ENCODE results near the gene KMT2E. TPM values are rescaled to one million over a fixed set of nuclear protein-coding genes. Genes with fewer than 3 reads are reported as not detected.

KMT2E gene
- total RNA-seq, 1 experiment from 2014 or later: 52.3 TPM

DNA sequence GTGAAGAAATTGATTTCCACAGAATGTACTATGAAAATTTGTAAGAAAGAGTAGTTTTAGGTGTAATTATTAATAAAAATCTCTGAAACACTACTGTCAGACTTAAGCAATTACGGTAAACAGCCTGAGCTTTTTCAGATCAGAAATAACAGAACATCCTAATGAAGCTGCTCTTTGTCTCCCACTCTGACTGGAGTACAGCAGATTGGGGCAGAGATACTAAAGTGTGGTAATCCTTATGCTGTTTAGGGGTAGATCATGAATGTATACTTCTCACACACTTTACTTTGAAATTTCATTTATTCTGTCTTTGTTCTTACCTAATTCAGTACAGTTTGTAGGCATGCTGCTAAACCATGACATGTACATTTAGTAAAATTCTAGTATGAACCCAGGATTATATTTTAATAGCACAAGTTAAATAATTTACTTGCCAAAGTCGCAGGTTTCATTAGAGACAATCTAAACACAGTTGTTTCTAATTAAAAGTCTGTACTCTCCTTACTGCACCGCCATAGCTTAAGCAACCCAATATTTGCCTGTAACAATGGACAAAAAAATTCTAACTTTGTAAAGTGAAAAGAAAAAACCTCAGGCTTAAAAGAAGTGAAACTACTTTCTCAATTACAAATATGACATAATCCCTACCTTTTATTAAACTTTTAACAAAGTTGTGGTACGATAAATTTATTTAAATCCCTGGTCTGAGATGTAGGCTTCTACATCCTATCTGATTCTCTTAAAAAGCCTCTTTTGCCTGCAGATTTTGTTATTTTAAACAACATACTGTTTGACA, 88.8 kb downstream of the KMT2E start:
- peaks cover 59% of the 10 kb centered on the region for H3K36me3 Mint-ChIP-seq
- DNase-seq (ENCODE audit: low spot score) (no peak), ATAC-seq (no peak)
- no peaks in the 10 kb centered on the region for H3K9me3 Mint-ChIP-seq
- TF ChIP-seq NFE2L1 (CRISPR knock-in tag; IDR thresholded peaks at IDR 0.05) (no peak), SP1 (CRISPR knock-in tag; conservative IDR thresholded peaks at IDR 0.05) (no peak)
- TF ChIP-seq, protein P1, sequence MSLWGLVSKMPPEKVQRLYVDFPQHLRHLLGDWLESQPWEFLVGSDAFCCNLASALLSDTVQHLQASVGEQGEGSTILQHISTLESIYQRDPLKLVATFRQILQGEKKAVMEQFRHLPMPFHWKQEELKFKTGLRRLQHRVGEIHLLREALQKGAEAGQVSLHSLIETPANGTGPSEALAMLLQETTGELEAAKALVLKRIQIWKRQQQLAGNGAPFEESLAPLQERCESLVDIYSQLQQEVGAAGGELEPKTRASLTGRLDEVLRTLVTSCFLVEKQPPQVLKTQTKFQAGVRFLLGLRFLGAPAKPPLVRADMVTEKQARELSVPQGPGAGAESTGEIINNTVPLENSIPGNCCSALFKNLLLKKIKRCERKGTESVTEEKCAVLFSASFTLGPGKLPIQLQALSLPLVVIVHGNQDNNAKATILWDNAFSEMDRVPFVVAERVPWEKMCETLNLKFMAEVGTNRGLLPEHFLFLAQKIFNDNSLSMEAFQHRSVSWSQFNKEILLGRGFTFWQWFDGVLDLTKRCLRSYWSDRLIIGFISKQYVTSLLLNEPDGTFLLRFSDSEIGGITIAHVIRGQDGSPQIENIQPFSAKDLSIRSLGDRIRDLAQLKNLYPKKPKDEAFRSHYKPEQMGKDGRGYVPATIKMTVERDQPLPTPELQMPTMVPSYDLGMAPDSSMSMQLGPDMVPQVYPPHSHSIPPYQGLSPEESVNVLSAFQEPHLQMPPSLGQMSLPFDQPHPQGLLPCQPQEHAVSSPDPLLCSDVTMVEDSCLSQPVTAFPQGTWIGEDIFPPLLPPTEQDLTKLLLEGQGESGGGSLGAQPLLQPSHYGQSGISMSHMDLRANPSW (CRISPR knock-in tag; conservative IDR thresholded peaks at IDR 0.05; ENCODE audit: low read depth): no peak
- no peak overlapping the region for H3K27ac Mint-ChIP-seq
- 0 out of 2 replicates have a peak, but pooled peaks cover 2% of the 10 kb centered on the region for H3K4me1 Mint-ChIP-seq
- no peaks in the 10 kb centered on the region for H3K27me3 Mint-ChIP-seq (ENCODE audit: low read depth)
- H3K4me3 Mint-ChIP-seq: no peak overlapping the region
- ChIA-PET POLR2A (no interaction called here), CTCF (no interaction called here)

- Mint-ChIP-seq H3K4me3 (no peak overlapping the region), H3K36me3 (peaks cover 72% of the 10 kb centered on the region), H3K27me3 (ENCODE audit: low read depth) (no peaks in the 10 kb centered on the region), H3K27ac (no peak overlapping the region), H3K4me1 (0 out of 2 replicates have a peak, but pooled peaks cover 2% of the 10 kb centered on the region), H3K9me3 (no peaks in the 10 kb centered on the region)
- no peak for DNase-seq (ENCODE audit: low spot score)
- ChIA-PET CTCF (interaction anchor here (0.6 kb wide), 1 partner anchor 29 kb away, joined by 3 read pairs; no protein-coding TSS in a partner anchor), POLR2A (no interaction called here)
- ATAC-seq: no peak
- no peak for TF ChIP-seq GABPB1 (CRISPR knock-in tag; IDR thresholded peaks at IDR 0.05)
These were observed 91.6 kb downstream of the KMT2E start for GRCh38 chr7:105105579-105105978.

- Mint-ChIP-seq H3K4me3 (no peak overlapping the region), H3K36me3 (peaks cover 72% of the 10 kb centered on the region), H3K27me3 (ENCODE audit: low read depth) (no peaks in the 10 kb centered on the region), H3K27ac (no peak overlapping the region; the same call in 1 of the 2 replicates), H3K9me3 (no peaks in the 10 kb centered on the region), H3K4me1 (0 out of 2 replicates have a peak, but pooled peaks cover 2% of the 10 kb centered on the region)
- DNase-seq (ENCODE audit: low spot score) (no peak), ATAC-seq (no peak)
- ChIA-PET POLR2A (no interaction called here), CTCF (no interaction called here)
- TF ChIP-seq ZNF423 (CRISPR knock-in tag; IDR thresholded peaks at IDR 0.05) (no peak), JAZF1 (CRISPR knock-in tag; IDR thresholded peaks at IDR 0.05) (no peak), IRF2 (CRISPR knock-in tag; IDR thresholded peaks at IDR 0.05; ENCODE audit: borderline replicate concordance, low read depth) (no peak), FOXK1 (CRISPR knock-in tag; IDR thresholded peaks at IDR 0.05) (no peak), FOXJ3 (CRISPR knock-in tag; IDR thresholded peaks at IDR 0.05; ENCODE audit: borderline replicate concordance) (no peak), NR2C2 (CRISPR knock-in tag; IDR thresholded peaks at IDR 0.05) (no peak), ZBTB43 (CRISPR knock-in tag; IDR thresholded peaks at IDR 0.05) (no peak), CREB1 (CRISPR knock-in tag; IDR thresholded peaks at IDR 0.05) (no peak), NFYB (CRISPR knock-in tag; conservative IDR thresholded peaks at IDR 0.05; ENCODE audit: low read depth) (no peak), EMX1 (CRISPR knock-in tag; IDR thresholded peaks at IDR 0.05) (no peak)
- TF ChIP-seq, protein P2, sequence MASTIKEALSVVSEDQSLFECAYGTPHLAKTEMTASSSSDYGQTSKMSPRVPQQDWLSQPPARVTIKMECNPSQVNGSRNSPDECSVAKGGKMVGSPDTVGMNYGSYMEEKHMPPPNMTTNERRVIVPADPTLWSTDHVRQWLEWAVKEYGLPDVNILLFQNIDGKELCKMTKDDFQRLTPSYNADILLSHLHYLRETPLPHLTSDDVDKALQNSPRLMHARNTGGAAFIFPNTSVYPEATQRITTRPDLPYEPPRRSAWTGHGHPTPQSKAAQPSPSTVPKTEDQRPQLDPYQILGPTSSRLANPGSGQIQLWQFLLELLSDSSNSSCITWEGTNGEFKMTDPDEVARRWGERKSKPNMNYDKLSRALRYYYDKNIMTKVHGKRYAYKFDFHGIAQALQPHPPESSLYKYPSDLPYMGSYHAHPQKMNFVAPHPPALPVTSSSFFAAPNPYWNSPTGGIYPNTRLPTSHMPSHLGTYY (CRISPR knock-in tag; IDR thresholded peaks at IDR 0.05): no peak
- TF ChIP-seq, protein P3, sequence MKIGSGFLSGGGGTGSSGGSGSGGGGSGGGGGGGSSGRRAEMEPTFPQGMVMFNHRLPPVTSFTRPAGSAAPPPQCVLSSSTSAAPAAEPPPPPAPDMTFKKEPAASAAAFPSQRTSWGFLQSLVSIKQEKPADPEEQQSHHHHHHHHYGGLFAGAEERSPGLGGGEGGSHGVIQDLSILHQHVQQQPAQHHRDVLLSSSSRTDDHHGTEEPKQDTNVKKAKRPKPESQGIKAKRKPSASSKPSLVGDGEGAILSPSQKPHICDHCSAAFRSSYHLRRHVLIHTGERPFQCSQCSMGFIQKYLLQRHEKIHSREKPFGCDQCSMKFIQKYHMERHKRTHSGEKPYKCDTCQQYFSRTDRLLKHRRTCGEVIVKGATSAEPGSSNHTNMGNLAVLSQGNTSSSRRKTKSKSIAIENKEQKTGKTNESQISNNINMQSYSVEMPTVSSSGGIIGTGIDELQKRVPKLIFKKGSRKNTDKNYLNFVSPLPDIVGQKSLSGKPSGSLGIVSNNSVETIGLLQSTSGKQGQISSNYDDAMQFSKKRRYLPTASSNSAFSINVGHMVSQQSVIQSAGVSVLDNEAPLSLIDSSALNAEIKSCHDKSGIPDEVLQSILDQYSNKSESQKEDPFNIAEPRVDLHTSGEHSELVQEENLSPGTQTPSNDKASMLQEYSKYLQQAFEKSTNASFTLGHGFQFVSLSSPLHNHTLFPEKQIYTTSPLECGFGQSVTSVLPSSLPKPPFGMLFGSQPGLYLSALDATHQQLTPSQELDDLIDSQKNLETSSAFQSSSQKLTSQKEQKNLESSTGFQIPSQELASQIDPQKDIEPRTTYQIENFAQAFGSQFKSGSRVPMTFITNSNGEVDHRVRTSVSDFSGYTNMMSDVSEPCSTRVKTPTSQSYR (CRISPR knock-in tag; IDR thresholded peaks at IDR 0.05): no peak
- TF ChIP-seq, protein P4, sequence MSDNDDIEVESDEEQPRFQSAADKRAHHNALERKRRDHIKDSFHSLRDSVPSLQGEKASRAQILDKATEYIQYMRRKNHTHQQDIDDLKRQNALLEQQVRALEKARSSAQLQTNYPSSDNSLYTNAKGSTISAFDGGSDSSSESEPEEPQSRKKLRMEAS (CRISPR knock-in tag; IDR thresholded peaks at IDR 0.05): no peak
- TF ChIP-seq, protein P5, sequence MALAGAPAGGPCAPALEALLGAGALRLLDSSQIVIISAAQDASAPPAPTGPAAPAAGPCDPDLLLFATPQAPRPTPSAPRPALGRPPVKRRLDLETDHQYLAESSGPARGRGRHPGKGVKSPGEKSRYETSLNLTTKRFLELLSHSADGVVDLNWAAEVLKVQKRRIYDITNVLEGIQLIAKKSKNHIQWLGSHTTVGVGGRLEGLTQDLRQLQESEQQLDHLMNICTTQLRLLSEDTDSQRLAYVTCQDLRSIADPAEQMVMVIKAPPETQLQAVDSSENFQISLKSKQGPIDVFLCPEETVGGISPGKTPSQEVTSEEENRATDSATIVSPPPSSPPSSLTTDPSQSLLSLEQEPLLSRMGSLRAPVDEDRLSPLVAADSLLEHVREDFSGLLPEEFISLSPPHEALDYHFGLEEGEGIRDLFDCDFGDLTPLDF (CRISPR knock-in tag; IDR thresholded peaks at IDR 0.05): no peak
These were observed 92.5 kb downstream of the KMT2E start for GRCh38 chr7:105106473-105106872.
